ENCODE measurements around the gene PNMT. TPM values are rescaled to one million over a fixed set of nuclear protein-coding genes. Genes with fewer than 3 reads are reported as not detected.

The PNMT gene
- total RNA-seq, 6 experiments from 2014 or later = 0.26 TPM; not detected in 5

- Mint-ChIP-seq H3K4me1 (ENCODE audit: low read depth) (peaks cover 7% of the 10 kb centered on the region), H3K4me3 (no peak overlapping the region), H3K27ac (no peak overlapping the region), H3K9me3 (no peaks in the 10 kb centered on the region), H3K27me3 (ENCODE audit: insufficient read depth) (no peaks in the 10 kb centered on the region; the same call in 1 of the 2 replicates), H3K36me3 (ENCODE audit: low read depth) (no peaks in the 10 kb centered on the region)
- no peak for TF ChIP-seq CTCF (IDR thresholded peaks at IDR 0.05)
- no peak for DNase-seq
Observed at GRCh38 chr17:39659279-39660010, 8.8 kb upstream of the PNMT start.

GRCh38 chr17:39660011-39660360 is 8.3 kb upstream of the PNMT start:
- peaks cover 7% of the 10 kb centered on the region for H3K4me1 Mint-ChIP-seq (ENCODE audit: low read depth)
- no peaks in the 10 kb centered on the region for H3K36me3 Mint-ChIP-seq (ENCODE audit: low read depth)

GRCh38 chr17:39660397-39661385 is 7.6 kb upstream of the PNMT start:
- no peak for TF ChIP-seq CTCF (IDR thresholded peaks at IDR 0.05)
- Mint-ChIP-seq H3K9me3 (no peaks in the 10 kb centered on the region), H3K36me3 (ENCODE audit: low read depth) (no peaks in the 10 kb centered on the region), H3K27me3 (ENCODE audit: insufficient read depth) (peaks cover 7% of the 10 kb centered on the region), H3K4me3 (no peak overlapping the region), H3K27ac (no peak overlapping the region), H3K4me1 (ENCODE audit: low read depth) (peaks cover 7% of the 10 kb centered on the region)
- no peak for DNase-seq

More at GRCh38 chr17:39660011-39660360, 8.3 kb upstream of the PNMT start:
- Mint-ChIP-seq H3K27me3 (ENCODE audit: insufficient read depth) (peaks cover 3% of the 10 kb centered on the region; the same call in 1 of the 2 replicates), H3K4me3 (no peak overlapping the region), H3K27ac (no peak overlapping the region), H3K9me3 (no peaks in the 10 kb centered on the region)
- no peak for DNase-seq
- TF ChIP-seq CTCF (IDR thresholded peaks at IDR 0.05) = no peak

- Mint-ChIP-seq H3K36me3 (ENCODE audit: low read depth) (no peaks in the 10 kb centered on the region), H3K9me3 (no peaks in the 10 kb centered on the region), H3K27ac (no peak overlapping the region), H3K4me1 (ENCODE audit: low read depth) (peaks cover 11% of the 10 kb centered on the region), H3K27me3 (ENCODE audit: insufficient read depth) (peaks cover 17% of the 10 kb centered on the region), H3K4me3 (no peak overlapping the region)
- no peak for DNase-seq
- TF ChIP-seq CTCF (IDR thresholded peaks at IDR 0.05) = no peak
Observed at GRCh38 chr17:39661744-39662541, 6.3 kb upstream of the PNMT start.
